ENCODE results near the gene NR1H4.
"Not testable (repeated sequence)": the region's sequence is repeated elsewhere in the genome, so short reads cannot be mapped to it uniquely, and the experiment has no call there.

NR1H4 gene

DNA sequence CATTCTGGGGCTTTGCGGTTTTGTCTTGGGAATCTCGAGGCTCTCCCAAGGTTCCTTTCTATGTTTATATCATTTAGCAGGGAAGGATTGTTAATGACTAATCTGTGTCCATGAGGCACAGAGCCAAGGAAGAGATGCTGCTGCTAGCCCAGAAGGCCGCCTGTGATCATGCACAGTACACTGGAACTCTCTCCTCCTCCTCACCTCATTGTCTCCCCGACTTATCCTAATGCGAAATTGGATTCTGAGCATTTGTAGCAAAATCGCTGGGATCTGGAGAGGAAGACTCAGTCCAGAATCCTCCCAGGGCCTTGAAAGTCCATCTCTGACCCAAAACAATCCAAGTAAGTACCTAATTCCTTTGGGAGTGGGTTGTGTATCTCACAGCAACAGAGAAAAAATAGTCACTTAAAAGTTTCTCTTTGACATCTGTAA is at the start of gene NR1H4:
TSS of gene NR1H4 (plus strand) at position 151 of the 435 bp plus-strand sequence. CDS start 19,458 bp downstream, outside the sequence.
- Mint-ChIP-seq H3K4me1 (no peaks in the 10 kb centered on the region), H3K4me3 (no peak within 1 kb of the TSS), H3K27ac (no peak within 1 kb of the TSS), H3K9me3 (peaks cover 2% of the 10 kb centered on the region), H3K27me3 (peaks cover 10% of the 10 kb centered on the region), H3K36me3 (no peaks in the 10 kb centered on the region)
- DNase-seq (ENCODE audit: low spot score in 2 of 2) (no peak), ATAC-seq (ENCODE audit: low read depth) (no peak)

DNA sequence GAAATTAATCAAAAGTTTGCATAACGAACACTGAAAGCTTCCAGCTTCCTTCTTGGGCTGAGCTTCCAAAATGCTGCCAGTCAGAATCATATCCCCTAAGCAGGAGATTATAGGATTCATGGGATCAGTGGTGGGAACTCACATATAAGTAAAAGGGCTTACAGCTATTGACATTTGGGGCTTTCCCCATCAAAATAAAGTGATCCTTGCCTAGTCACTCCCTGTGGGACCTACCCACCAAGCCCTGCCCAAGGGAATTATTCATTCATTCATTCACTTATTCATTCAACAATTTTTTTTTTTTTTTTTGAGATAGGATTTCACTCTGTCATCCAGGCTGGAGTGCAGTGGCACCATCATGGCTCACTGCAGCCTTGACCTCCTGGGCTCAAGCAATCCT is 47.5 kb upstream of the NR1H4 start:
- H3K36me3 Mint-ChIP-seq: peaks cover 2% of the 10 kb centered on the region
- no peak overlapping the region for H3K27ac Mint-ChIP-seq
- peaks cover 13% of the 10 kb centered on the region for H3K9me3 Mint-ChIP-seq
- peaks cover 7% of the 10 kb centered on the region for H3K27me3 Mint-ChIP-seq
- H3K4me1 Mint-ChIP-seq: no peaks in the 10 kb centered on the region
- no peak for DNase-seq (ENCODE audit: low spot score in 2 of 2)
- no peak for ATAC-seq (ENCODE audit: low read depth)
- H3K4me3 Mint-ChIP-seq: no peak overlapping the region

DNA sequence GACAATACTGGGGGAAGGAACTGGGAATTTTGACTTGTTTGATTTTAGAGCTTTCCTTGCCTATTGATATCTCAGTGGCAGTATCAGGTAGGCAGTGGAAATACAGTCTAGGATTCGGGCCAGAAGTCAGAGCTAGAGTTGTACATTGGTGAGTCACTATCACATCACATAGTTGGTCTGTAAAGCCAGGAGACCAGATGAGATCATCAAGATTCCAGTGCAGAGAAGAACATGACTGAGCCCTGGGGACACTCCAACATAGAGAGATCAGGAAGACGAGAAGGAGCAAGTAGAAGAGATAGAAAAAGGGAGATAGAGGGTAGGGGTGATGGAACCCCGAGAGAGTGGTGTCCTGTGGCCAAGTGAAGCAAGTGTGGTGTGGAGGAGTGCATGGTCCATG is 46.6 kb upstream of the NR1H4 start:
- Mint-ChIP-seq H3K27ac (no peak overlapping the region), H3K4me3 (no peak overlapping the region), H3K4me1 (no peaks in the 10 kb centered on the region), H3K9me3 (peaks cover 13% of the 10 kb centered on the region), H3K36me3 (peaks cover 2% of the 10 kb centered on the region), H3K27me3 (peaks cover 7% of the 10 kb centered on the region)
- no peak for ATAC-seq (ENCODE audit: low read depth)
- DNase-seq (ENCODE audit: low spot score in 2 of 2): no peak

DNA sequence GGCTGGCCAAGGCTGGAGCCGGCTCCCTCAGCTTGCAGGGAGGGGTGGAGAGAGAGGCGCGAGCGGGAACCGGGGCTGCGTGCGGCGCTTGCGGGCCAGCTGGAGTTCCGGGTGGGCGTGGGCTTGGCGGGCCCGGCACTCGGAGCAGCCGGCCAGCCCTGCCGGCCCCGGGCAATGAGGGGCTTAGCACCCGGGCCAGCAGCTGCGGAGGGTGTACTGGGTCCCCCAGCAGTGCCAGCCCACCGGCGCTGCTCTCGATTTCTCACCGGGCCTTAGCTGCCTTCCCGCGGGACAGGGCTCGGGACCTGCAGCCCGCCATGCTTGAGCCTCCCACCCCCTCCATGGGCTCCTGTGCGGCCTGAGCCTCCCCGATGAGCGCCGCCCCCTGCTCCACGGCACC is 43.4 kb upstream of the NR1H4 start:
- H3K4me3 Mint-ChIP-seq: not testable (repeated sequence)

DNA sequence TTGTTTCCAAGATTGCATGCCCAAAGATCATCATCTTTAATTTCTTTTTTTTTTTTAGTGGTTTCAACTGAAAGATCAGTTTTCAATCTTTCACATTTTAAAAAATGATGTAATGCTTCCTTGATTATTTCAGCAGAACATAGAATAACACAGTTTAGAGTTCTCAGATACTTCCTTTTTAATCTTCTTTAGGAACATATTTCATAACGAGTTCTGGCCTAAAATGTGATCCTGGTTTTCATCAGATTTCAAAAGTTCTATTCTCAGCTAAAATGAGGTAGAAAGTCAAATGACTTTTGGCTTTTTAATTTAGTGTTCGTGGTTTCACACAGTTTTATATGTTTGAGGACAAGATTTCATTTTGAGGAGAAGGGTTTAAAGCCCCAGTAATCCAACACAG is 40.0 kb upstream of the NR1H4 start:
- Mint-ChIP-seq H3K36me3 (no peaks in the 10 kb centered on the region), H3K4me1 (no peaks in the 10 kb centered on the region), H3K4me3 (no peak overlapping the region), H3K27me3 (peaks cover 4% of the 10 kb centered on the region), H3K9me3 (peaks cover 3% of the 10 kb centered on the region), H3K27ac (no peak overlapping the region)
- DNase-seq (ENCODE audit: low spot score in 2 of 2): no peak
- no peak for ATAC-seq (ENCODE audit: low read depth)

More for the DNA sequence above, 43.4 kb upstream of the NR1H4 start:
- H3K27ac Mint-ChIP-seq; H3K9me3 Mint-ChIP-seq; DNase-seq (ENCODE audit: low spot score in 2 of 2); H3K27me3 Mint-ChIP-seq; H3K36me3 Mint-ChIP-seq; H3K4me1 Mint-ChIP-seq; ATAC-seq (ENCODE audit: low read depth): not testable (repeated sequence)

DNA sequence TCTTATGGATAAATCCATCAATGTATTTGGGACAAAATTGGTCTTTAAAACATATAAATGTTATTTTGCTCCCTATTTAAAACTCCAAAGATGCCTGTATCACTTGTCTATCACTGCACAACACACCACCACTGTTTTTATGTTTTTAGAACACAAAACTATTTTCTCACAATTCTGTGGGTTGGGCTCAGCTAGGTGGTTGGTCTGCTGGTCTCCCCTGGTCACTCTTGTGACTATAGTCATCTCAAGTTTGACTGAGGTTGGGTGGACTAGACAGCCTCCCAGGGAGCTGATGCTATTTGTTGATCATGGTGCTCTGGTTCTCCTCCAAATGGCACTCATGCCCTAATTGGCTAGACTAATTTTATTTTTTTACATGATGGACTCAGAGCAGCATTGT is 39.5 kb upstream of the NR1H4 start:
- H3K36me3 Mint-ChIP-seq: no peaks in the 10 kb centered on the region
- DNase-seq (ENCODE audit: low spot score in 2 of 2) (no peak), ATAC-seq (ENCODE audit: low read depth) (no peak)
- no peak overlapping the region for H3K27ac Mint-ChIP-seq
- H3K27me3 Mint-ChIP-seq: peaks cover 4% of the 10 kb centered on the region
- H3K4me3 Mint-ChIP-seq: no peak overlapping the region
- peaks cover 3% of the 10 kb centered on the region for H3K9me3 Mint-ChIP-seq
- no peaks in the 10 kb centered on the region for H3K4me1 Mint-ChIP-seq

DNA sequence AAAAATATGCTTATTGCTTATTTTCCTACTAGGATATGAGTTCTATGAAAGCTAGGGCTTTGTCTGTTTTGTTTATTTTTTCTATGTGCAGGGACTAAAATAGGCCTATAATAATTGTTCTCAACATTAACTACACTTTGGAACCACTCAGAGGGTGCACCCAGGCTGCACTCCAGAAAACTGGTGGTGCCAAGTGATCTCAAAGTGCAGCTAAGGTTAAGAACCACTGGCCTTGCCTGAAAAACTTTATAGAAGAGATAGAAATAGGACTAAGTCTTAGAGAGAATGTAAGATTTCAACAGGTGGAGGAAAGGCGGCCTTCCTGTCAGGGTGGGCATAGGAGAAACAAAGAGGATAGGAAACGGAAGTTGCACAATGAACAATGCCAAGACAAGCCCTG is 37.7 kb upstream of the NR1H4 start:
- ATAC-seq (ENCODE audit: low read depth) (no peak), DNase-seq (ENCODE audit: low spot score in 2 of 2) (no peak)
- peaks cover 3% of the 10 kb centered on the region for H3K27me3 Mint-ChIP-seq
- H3K36me3 Mint-ChIP-seq: no peaks in the 10 kb centered on the region
- peaks cover 1% of the 10 kb centered on the region for H3K9me3 Mint-ChIP-seq
- no peak overlapping the region for H3K27ac Mint-ChIP-seq
- no peak overlapping the region for H3K4me3 Mint-ChIP-seq
- H3K4me1 Mint-ChIP-seq: no peaks in the 10 kb centered on the region

DNA sequence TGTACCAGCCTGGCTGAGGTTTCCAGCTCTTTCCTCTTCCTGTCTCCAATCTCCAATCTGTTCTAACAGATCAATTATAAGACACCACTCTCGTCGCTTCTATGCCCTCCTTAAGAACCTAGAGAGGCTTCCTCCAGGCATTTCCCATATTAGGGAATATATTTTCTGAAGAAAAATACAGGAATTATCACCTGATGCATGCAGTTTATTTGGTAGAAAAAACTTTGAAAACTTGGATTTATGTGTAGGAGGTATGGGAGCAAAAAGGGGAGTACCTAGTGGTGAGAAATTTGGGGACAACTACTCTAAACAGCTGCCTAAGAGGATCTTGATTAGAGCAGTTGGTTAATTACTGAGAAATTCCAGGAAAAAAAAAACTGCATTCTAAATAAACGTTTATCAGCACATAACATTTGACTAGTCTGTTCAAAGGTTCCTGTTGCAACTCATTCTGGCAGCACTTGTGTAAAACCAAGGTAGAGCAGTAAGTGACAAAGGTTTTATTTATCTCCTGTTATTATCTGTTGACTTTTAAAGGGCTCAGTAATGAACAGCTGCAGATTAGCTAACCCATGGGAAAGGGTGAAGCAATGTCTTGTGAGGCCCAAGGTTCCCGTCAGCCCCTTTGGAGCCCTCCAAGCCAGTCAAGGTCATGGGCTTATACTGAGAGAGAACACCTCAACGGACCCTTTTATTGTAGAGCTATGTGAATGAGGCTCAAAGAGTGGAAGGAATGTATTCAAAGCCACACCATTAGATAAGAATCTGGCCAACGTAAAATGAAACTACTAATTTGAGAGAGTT is 36.4 kb upstream of the NR1H4 start:
- no peak for DNase-seq (ENCODE audit: low spot score in 2 of 2)
- H3K36me3 Mint-ChIP-seq: no peaks in the 10 kb centered on the region
- no peak for ATAC-seq (ENCODE audit: low read depth)
- peaks cover 3% of the 10 kb centered on the region for H3K27me3 Mint-ChIP-seq
- peaks cover 1% of the 10 kb centered on the region for H3K9me3 Mint-ChIP-seq
- H3K27ac Mint-ChIP-seq: no peak overlapping the region
- no peaks in the 10 kb centered on the region for H3K4me1 Mint-ChIP-seq
- no peak overlapping the region for H3K4me3 Mint-ChIP-seq

DNA sequence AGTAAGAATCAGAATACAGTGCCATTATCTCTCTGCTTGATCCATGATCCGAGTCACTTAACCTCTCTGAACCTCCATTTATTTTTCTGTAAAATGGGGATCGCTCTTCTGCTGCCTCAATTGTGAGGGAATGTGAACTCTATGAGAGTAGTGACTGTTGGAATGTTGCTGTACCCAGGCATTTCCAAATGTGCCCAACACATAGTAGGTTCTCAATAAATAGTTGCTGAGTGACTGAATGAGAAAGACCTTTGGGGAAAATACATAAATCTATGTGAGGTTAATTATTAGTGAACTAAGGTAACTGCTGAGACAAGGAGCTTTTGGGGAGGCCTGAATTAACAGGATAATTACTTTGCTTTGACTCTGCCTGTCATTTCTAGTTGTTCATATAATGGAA is 33.9 kb upstream of the NR1H4 start:
- no peaks in the 10 kb centered on the region for H3K9me3 Mint-ChIP-seq
- DNase-seq (ENCODE audit: low spot score in 2 of 2): no peak
- no peak overlapping the region for H3K27ac Mint-ChIP-seq
- peaks cover 3% of the 10 kb centered on the region for H3K27me3 Mint-ChIP-seq
- no peak overlapping the region for H3K4me3 Mint-ChIP-seq
- H3K4me1 Mint-ChIP-seq: no peaks in the 10 kb centered on the region
- H3K36me3 Mint-ChIP-seq: no peaks in the 10 kb centered on the region
- ATAC-seq (ENCODE audit: low read depth): no peak

DNA sequence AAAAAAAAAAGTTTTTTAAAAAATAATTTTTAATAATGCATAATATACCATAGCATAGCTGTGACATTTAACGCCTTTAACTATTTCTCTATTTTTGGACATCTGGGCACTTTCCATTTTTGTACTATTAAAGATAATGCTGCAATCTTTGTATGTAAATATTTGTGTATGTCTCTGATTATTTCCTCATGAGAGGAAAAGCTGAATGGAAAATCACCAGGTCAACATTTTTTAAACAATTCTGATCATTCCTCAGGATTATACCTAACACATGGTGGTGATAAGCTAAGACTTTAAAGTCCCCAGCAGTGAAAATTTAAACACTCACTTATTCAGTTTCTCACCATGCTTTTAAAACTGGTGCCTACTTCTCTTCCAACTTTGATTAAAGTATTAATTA is 31.3 kb upstream of the NR1H4 start:
- no peaks in the 10 kb centered on the region for H3K9me3 Mint-ChIP-seq
- no peak overlapping the region for H3K27ac Mint-ChIP-seq
- H3K4me3 Mint-ChIP-seq: no peak overlapping the region
- H3K36me3 Mint-ChIP-seq: no peaks in the 10 kb centered on the region
- H3K27me3 Mint-ChIP-seq: peaks cover 1% of the 10 kb centered on the region
- no peak for DNase-seq (ENCODE audit: low spot score in 2 of 2)
- H3K4me1 Mint-ChIP-seq: no peaks in the 10 kb centered on the region
- no peak for ATAC-seq (ENCODE audit: low read depth)

DNA sequence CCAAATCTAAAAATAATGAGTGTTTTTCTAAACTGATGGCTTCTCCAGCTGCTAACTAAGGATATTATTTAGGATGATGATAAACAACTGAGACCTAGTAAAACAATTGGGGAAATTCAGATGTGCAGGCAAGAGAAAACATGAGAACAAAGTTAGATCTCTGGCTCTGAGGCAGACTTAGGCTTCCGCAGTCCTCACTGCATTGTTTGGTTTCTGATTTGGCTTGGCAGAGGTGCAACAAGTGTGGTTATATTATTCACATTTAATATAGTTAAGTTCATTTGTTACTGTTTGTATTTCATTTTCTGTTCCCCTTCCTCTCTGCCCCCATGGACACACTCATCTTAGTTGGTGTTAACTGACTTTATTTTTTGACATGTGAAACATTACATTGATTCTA is 30.2 kb upstream of the NR1H4 start:
- ATAC-seq (ENCODE audit: low read depth) (no peak), DNase-seq (ENCODE audit: low spot score in 2 of 2) (no peak)
- H3K4me1 Mint-ChIP-seq: no peaks in the 10 kb centered on the region
- H3K27ac Mint-ChIP-seq: no peak overlapping the region
- no peak overlapping the region for H3K4me3 Mint-ChIP-seq
- H3K9me3 Mint-ChIP-seq: no peaks in the 10 kb centered on the region
- peaks cover 1% of the 10 kb centered on the region for H3K27me3 Mint-ChIP-seq
- no peaks in the 10 kb centered on the region for H3K36me3 Mint-ChIP-seq

DNA sequence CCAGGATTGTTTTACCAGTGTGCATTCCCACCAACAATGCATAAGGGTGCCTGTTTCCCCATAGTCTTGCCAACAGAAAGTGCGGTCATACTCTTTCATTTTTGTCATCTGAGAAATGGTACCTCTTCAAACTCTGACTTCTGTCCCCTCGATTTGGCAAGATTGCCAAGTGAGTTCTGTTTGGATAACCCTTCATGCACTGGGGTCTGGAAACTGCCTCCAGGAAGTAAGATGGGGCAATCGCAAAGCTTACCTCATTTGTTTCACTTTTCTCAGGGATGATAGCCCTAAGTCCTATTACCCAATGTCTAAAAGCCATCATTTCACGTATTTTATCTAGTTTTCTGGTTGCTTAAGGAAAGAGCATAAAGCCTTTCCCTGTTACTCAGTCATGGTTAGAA is 28.6 kb upstream of the NR1H4 start:
- H3K4me1 Mint-ChIP-seq: no peaks in the 10 kb centered on the region
- H3K27me3 Mint-ChIP-seq: peaks cover 1% of the 10 kb centered on the region
- DNase-seq (ENCODE audit: low spot score in 2 of 2) (no peak), ATAC-seq (ENCODE audit: low read depth) (no peak)
- no peaks in the 10 kb centered on the region for H3K36me3 Mint-ChIP-seq
- H3K9me3 Mint-ChIP-seq: no peaks in the 10 kb centered on the region
- no peak overlapping the region for H3K4me3 Mint-ChIP-seq
- H3K27ac Mint-ChIP-seq: no peak overlapping the region

DNA sequence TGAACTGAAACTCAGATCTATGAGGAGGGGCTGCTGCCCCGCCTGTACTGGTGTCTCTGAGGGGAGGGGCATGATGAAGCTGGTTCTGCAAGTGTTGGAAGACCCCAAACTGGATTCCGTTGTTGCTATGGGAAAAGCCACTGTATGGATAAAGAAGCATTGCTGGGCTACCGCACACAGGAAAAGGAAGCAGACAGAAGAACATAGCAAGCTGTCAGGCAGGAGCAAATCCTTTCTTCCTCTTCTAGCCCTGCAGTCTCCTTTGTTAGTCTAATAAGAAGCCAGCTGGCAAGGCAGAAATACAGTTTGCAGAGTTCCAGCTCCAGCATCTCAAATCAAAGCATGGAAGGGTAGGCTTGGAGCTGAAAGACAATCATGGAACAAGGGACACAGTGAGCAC is 26.3 kb upstream of the NR1H4 start:
- Mint-ChIP-seq H3K36me3 (no peaks in the 10 kb centered on the region), H3K4me1 (no peaks in the 10 kb centered on the region), H3K27ac (no peak overlapping the region), H3K9me3 (no peaks in the 10 kb centered on the region), H3K4me3 (no peak overlapping the region), H3K27me3 (peaks cover 6% of the 10 kb centered on the region)
- ATAC-seq (ENCODE audit: low read depth): no peak
- DNase-seq (ENCODE audit: low spot score in 2 of 2): no peak

DNA sequence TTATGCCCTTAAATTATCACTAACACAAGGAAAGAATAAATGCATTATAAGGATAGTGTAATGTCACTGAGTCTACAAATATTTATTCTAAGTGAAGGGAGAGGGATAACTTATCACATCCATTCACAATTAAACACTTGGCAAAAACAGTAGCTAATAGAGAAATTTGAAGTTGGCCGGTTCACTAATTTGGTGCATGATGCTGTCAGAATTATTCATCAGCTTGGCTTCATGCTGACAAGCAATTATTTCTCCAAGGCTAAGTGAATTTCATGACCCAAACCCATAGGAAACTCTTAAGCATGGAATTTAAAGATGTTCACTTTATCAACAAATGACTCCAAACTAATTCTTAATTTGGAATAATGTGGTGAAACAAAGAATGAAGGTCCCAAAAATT is 25.0 kb upstream of the NR1H4 start:
- Mint-ChIP-seq H3K9me3 (no peaks in the 10 kb centered on the region), H3K36me3 (no peaks in the 10 kb centered on the region), H3K4me1 (no peaks in the 10 kb centered on the region), H3K27me3 (peaks cover 6% of the 10 kb centered on the region), H3K27ac (no peak overlapping the region), H3K4me3 (no peak overlapping the region)
- DNase-seq (ENCODE audit: low spot score in 2 of 2): no peak
- no peak for ATAC-seq (ENCODE audit: low read depth)

DNA sequence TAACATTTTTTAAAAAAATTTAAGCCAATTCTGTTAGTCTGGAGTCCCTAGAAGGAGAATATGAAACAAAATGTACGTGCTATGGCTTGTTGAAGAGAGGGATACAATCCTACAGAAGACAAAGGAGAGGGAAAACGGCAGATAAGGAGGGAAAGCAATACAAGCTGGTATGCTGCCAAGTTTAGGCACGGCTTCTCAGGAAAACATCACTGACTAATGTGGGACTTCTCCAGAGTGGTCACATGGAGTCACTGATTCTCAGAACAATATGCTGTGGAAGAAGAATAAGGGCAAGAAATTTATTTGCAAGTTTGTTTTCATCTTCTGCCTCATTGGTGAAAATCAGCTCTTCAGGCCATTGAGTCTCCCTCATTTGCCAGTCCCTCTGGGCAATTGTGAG is 22.9 kb upstream of the NR1H4 start:
- H3K4me3 Mint-ChIP-seq: no peak overlapping the region
- H3K36me3 Mint-ChIP-seq: no peaks in the 10 kb centered on the region
- no peaks in the 10 kb centered on the region for H3K9me3 Mint-ChIP-seq
- H3K4me1 Mint-ChIP-seq: no peaks in the 10 kb centered on the region
- peaks cover 6% of the 10 kb centered on the region for H3K27me3 Mint-ChIP-seq
- DNase-seq (ENCODE audit: low spot score in 2 of 2): no peak
- no peak overlapping the region for H3K27ac Mint-ChIP-seq
- ATAC-seq (ENCODE audit: low read depth): no peak
